Muscle of back (tissue), 11 donors: ENCODE measurements around the gene TCEAL9. TPM values are rescaled to one million over a fixed set of nuclear protein-coding genes. Genes with fewer than 3 reads are reported as not detected.
"Not testable (repeated sequence)": the region's sequence is repeated elsewhere in the genome, so short reads cannot be mapped to it uniquely, and the experiment has no call there.

Source experiments
- DNase-seq, 3 donors: peaks; one replicate each; pipeline versions ENCODE4 v3.0.0 to v3.0.0-alpha.2; 2013
- polyA plus RNA-seq, 10 donors: library from polyadenylated mRNA; unstranded; fragments of 120-200 nt; gene quantifications; one replicate each; pipeline ENCODE4 v1.2.1, GENCODE V29; 2013; ENCODE audit not compliant: insufficient read length in 10 of 10

The TCEAL9 gene
- polyA plus RNA-seq, 10 donors: 141 to 198 (median 159) TPM

- DNase-seq: no peak
Observed at GRCh38 chrX:103363046-103363445, 6.7 kb downstream of the TCEAL9 start.

GRCh38 chrX:103367502-103367901 lies 11.2 kb downstream of the TCEAL9 start:
- DNase-seq: no peak

DNA sequence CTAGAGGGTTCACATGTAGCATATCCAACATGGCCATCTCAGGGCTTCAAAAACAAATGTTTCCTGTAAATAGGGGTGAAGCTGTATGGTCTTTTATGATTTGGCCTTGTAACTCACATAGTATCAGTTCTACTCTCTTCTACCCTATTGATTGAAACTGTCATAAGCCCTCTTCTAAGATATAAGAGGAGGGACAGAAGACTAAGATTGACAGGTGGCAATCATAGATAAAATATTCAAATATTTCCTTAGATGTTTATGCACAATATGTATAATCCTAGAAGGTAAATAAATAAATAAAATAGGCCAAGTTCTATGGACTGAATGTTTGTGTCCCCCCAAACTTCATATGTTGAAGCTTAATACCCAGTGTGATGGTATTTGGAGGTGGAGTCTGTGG lies 13.2 kb downstream of the TCEAL9 start:
- DNase-seq: no peak

- DNase-seq: no peak
Observed at GRCh38 chrX:103372886-103373285, 16.6 kb downstream of the TCEAL9 start.

DNA sequence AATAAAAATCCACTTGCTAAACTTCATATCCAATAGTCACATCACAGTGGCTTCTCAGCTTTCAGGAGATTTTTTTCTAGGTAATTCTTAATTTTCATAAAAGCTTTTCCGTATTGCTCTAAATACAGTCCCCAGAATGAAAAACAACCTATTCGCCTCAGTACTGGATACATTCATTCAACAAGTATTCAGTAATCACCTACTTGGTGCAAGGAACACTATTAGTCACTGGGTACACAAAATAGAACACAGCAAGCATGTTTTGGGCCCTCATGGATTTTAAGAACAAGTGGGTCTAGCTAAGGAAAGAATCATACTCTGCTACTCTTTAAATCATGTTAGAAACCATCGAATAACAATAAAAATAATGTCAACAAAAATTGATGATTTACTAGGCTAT lies 17.3 kb downstream of the TCEAL9 start:
- no peak for DNase-seq

DNA sequence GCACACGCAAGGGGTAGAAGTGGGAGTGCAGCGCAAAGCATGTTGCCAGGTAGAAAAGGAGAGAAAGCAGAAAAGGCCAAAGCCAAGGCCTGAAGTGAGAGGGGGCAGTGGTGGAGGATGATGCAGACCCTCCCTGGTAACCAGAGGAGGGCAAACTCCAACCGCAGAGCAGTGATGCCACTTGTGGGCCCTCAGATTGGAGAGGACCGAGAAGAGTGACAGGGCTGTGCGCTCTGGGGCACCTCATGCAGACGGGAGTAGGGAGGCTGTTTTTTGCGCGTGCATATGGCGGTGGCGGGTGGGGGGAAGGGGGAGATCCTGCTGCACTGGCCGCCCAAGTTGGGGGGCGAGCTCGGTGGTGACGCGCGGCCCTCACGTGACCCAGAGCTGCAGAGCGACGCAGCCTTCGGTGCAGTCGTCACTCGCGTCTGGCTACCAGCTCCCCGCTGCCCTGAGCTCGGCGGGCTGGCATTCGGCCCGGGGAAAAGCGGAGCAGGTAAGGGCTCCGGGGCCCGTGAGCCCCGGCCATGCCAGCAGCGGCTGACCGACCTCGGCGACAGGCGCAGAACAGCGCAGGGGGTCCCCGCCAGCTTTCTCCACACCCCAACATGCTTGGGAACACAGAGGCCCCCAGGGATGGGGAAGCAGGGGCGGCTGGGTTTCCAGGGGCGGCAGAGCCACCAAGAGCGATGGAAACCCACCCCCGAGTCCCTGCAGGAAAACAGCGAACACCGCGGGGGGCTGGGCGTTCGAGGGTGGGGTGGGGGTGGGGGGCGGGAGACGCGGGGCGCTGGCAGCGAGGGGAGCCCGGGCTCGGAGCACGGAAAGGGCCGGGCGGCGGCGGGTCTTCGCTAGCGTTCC lies 20.0 kb downstream of the TCEAL9 start, which contains the start of gene BEX3:
TSS of gene BEX3 (plus strand) at position 421 of the 861 bp plus-strand sequence. CDS start 984 bp downstream, outside the sequence.
- DNase-seq: peak; percentile 38 to 86 (median 59)

GRCh38 chrX:103376979-103377324 lies 20.6 kb downstream of the TCEAL9 start:
- peak; percentile 41 to 71 (median 45) for DNase-seq

- DNase-seq: no peak
Observed at GRCh38 chrX:103378990-103379389, 22.7 kb downstream of the TCEAL9 start.

- peak in 2 of 3 donors; percentile 1 to 4 for DNase-seq
Observed at GRCh38 chrX:103382877-103383276, 26.6 kb downstream of the TCEAL9 start.

DNA sequence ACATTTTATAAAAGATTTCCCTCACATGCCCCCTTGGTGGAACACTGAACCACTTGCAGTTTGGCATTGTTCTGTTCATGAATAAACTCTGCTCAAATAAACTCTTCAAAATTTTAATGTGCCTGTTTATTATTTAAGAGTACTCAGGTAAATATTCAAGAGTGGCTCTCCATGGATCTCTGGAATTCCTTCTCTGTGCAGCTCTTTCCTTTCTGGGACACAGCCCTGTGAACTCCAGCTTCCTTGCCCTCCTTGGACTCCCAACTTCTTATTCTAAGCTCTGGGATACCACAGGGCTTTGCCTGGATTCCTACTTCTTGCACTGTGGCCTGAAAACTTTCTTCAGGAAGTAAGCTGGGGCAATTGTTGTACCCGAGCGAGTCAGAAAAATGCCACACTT lies 28.4 kb downstream of the TCEAL9 start:
- no peak for DNase-seq

DNA sequence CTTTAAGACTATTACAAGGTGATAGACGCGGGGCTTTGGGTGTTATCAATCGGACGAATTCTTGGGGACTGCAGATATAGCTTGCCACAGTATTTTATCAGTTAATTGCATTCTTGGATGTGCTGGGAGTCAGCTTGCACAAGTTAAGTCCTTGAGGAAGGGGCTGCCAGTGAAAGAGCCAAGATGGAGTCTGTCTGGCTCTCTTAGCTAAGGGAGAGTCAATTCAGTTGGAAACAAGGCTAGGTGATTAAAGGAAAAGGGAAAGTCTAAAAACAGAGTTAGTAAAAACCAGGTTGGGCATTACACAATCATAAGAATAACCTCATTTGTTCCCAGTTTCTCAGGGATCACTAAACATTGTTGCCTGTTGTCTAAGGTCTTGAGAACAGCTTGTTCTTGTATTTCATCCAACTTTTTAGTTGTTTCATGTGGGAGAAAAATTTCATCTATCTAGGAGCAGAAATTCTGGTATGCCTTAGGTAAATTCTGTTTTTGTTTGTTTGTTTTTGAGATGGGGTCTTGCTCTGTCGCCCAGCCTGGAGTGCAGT lies 29.1 kb downstream of the TCEAL9 start:
- DNase-seq: not testable (repeated sequence)

DNA sequence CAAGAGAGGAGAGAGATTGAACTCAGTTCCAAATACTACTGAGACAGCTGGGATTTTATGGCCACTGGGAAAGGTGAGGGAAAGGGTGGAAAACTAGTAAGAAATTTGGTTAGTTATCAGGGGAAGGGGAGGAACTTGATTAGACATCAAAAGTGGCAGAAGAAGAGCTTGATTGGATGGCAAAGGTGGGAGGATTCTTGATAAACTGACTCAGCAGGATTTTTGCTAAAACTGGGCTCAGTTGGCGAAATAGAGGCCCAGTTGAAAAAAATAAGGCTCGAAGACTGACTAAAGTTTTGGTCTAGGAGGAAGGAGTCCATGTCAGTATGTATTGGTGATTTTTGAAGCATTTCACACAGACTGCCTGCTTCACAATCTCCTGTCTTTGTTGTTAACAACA lies 30.0 kb downstream of the TCEAL9 start:
- no peak for DNase-seq

GRCh38 chrX:103393487-103393886 lies 37.2 kb downstream of the TCEAL9 start:
- DNase-seq: no peak

DNA sequence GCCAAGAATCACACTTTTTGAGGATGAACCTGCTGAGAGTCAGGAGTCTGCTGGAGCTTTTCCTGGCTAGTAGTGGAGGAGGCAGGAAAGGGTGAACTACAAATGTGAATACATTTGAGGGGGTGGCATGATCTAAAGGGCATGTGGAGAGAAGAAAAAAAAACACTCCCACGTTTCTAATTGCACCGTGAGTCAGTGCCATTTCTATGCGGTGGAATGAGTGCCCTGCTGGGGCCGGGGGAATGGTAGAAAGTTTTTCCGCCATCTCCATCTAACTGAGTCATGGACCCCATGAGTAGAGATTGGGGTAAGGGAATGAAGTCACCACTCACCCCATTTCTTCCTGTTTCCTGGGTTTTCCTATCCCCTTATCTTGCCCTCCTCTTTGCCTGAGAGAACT lies 39.9 kb downstream of the TCEAL9 start:
- DNase-seq: no peak

DNA sequence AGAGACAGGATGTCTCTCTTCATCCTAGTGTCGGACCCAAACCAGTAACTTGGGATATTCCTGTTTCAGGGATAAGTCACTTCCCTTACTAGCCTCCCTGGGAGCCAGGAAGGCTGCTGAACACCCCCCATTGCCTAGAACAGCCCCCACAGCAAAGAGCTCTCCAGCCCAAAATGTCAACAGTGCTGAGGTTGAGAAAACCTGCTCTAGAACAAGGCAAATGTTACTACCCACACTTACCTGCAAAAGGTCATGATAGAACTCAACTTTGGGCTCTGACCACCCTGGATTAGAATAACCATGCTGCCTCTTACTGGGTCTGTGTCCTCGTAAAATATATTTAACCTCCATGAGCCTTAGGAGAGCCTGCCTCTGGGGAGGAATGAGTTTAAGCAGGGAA lies 40.4 kb downstream of the TCEAL9 start:
- no peak for DNase-seq

DNA sequence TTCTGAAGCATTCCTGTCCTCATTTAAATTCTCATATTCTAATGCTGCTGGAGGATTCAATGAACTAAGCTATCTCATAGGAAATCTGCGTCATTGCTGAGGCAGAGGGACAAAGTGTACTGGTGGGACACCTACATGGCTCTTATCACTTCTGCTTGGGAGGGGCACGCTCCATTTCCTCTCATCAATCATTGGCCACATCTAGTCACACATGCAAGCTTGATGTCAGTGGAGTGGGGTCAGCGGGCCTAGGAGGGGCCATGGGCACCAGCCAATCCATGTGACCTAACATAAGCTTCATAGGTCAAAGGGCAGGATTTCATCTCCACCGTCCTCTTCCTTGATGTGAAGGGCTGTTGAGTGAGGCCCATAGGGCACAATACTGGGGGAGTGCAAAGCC lies 41.4 kb downstream of the TCEAL9 start:
- no peak for DNase-seq

DNA sequence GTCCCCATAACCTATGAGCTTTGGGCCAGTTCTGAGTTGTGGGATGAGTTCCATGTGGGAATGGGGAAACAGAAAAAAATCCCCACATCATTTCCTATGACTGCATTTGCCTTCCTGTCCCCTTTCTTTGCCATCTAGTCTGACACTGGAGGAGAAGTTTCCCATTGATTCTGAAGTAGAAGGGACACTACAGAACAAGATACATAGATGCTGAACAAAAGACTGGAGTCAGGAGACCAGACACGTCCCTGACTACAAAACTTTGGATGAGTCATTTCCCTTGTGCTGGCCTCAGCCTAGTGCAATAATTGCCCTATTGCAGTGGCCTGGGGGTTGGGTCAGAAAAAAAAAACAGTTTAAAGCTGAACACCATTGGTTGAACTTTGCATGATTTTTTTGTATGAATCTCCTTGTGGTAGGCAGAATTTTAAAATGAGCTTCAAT lies 42.1 kb downstream of the TCEAL9 start:
- peak in 1 of 3 donors; percentile 35 for DNase-seq

DNA sequence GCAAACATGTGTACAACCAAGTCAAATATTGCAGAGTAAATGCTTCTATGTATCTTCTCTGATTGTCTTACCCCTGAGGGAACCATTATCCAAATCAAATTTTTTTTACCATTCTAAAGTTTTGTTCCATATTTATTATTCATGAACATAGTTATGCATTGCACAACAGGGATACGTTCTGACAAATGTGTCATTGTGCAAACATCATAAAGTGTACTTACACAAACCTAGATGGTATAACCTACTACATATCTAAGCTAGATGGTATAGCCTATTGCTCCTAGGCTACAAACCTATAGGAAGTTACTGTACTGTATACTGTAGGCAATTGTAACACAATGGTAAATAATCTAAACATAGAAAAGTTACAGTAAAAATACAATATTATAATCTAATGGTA lies 43.4 kb downstream of the TCEAL9 start:
- no peak for DNase-seq

DNA sequence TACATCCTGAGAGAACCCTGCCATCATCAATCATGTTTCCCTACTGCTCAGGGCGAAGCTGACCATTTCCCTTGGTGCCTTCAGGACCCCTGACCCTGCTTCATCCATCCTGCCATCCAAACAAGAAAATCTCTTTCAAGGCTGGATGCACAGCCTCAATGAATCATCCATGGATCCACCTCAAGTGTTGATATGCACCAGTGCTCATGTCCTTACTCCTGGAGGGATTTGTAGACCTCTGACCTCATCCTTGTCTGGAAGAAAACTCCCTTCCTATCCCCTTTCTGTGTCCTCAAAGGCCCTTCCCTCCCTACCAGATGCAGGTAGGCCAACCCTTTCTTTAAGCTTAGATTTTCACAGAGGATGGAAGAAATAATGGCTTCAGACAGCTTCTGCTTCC lies 44.6 kb downstream of the TCEAL9 start:
- DNase-seq: no peak

- DNase-seq: peak; percentile 51 to 80 (median 69)
Observed at GRCh38 chrX:103404231-103405008, 48.1 kb downstream of the TCEAL9 start.

DNA sequence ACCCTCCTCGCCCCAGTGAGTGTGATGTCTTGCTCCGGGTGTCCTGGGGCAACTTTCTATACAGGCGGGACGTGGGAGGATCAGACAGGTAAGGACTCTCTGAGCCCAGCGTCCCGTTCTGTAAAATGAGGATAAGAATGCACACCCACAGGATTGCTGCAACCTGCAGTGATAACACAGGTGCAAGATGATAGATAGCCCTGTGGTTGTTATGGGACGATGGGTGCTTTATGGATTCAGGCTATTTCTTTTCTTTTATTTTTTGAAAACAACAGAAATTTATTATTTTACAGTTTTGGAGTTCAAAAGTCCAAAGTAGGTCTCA lies 48.7 kb downstream of the TCEAL9 start:
- DNase-seq: no peak

- DNase-seq: no peak
Observed at GRCh38 chrX:103406256-103406655, 50.0 kb downstream of the TCEAL9 start.

DNA sequence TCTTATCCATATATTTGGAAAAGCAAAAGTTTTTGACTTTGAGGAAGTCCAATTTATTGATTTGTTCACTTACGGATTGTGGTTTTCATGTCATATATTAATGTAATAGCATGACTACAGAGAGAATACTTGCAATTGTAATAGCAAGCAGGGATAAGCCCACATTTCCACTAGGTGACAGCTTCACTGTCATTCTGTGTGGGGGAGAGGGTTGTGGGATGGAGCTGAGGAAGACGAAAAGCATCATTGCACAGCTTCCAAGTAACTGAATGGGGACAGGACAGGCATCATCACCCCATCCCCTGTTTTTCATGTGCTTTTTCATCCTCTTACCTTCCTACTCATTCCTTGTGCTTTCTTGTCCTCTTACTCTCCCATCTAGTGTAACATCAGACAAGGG lies 51.5 kb downstream of the TCEAL9 start:
- no peak for DNase-seq
